Spleen (tissue), 11 donors: Measurements from ENCODE around the gene WDR4. TPM values are rescaled to one million over a fixed set of nuclear protein-coding genes. Genes with fewer than 3 reads are reported as not detected.
"Not testable (repeated sequence)": the region's sequence is repeated elsewhere in the genome, so short reads cannot be mapped to it uniquely, and the experiment has no call there.

Experiments used
- DNase-seq: peaks from one replicate; pipeline ENCODE4 v3.0.0-alpha.2; 2020
- H3K27ac ChIP-seq, 8 donors: fragments of 200-600 bp; sonication (generic) in 7 of 8; 1 replicate in 4 of 8; 2 replicates in 4 of 8; pipeline versions ENCODE4 v1.5.0 to v1.8.0; 2016 to 2021; ENCODE audit warnings: inconsistent platforms in 4 of 8, mild to moderate bottlenecking in 4 of 8, moderate library complexity in 1 of 8
- H3K27me3 ChIP-seq, 7 donors: fragments of 200-600 bp; sonication (generic) in 6 of 7; replicated peaks in 1 of 7; 1 replicate in 4 of 7; 2 replicates in 3 of 7; pipeline versions ENCODE4 v1.5.0 to v1.8.0; 2016 to 2021; ENCODE audit warnings: inconsistent platforms in 3 of 7, mild to moderate bottlenecking in 1 of 7
- H3K36me3 ChIP-seq, 6 donors: fragments of 200-600 bp; sonication (generic) in 5 of 6; 1 replicate in 4 of 6; 2 replicates in 2 of 6; pipeline versions ENCODE4 v1.5.0 to v1.8.0; 2016 to 2021; ENCODE audit warnings: inconsistent platforms in 2 of 6
- H3K4me1 ChIP-seq, 6 donors: fragments of 200-600 bp; sonication (generic) in 5 of 6; 1 replicate in 3 of 6; 2 replicates in 3 of 6; pipeline versions ENCODE4 v1.5.0 to v1.8.0; 2016 to 2021; ENCODE audit warnings: inconsistent platforms in 3 of 6
- H3K4me3 ChIP-seq, 8 donors: fragments of 200-600 bp; sonication (generic) in 7 of 8; 1 replicate in 4 of 8; 2 replicates in 4 of 8; pipeline versions ENCODE4 v1.5.0 to v1.8.0; 2016 to 2021; ENCODE audit warnings: inconsistent platforms in 4 of 8, mild to moderate bottlenecking in 4 of 8, moderate library complexity in 2 of 8
- H3K9me3 ChIP-seq, 8 donors: fragments of 200-600 bp; sonication (generic) in 7 of 8; 1 replicate in 4 of 8; 2 replicates in 4 of 8; pipeline versions ENCODE4 v1.5.0 to v1.8.0; 2016 to 2021; ENCODE audit warnings: inconsistent platforms in 4 of 8
- CTCF ChIP-seq, 11 experiments: fragments of 200-600 bp in 7 of 11; fragments of 450-650 bp in 4 of 11; sonication (generic) in 4 of 11; IDR thresholded peaks in 8 of 11; conservative IDR thresholded peaks in 3 of 11; 1 replicate in 7 of 11; 2 replicates in 4 of 11; pipeline versions ENCODE4 v1.4.0 to v1.8.0; 2016 to 2021; ENCODE audit warnings: antibody characterized with exemption in 11 of 11, inconsistent platforms in 4 of 11, mild to moderate bottlenecking in 1 of 11
- POLR2A ChIP-seq, 3 donors: fragments of 450-650 bp; IDR thresholded peaks; one replicate each; pipeline ENCODE4 v1.5.1; 2017; ENCODE audit warnings: antibody characterized with exemption in 3 of 3, mild to moderate bottlenecking in 1 of 3
- POLR2AphosphoS5 ChIP-seq, 3 donors: sonication (generic); formaldehyde crosslinking; IDR thresholded peaks; one replicate each; pipeline ENCODE4 v1.5.1; 2017; ENCODE audit warnings: antibody characterized with exemption in 3 of 3
- WGBS, 5 donors: extraction: QIAGEN DNeasy Blood & Tissue Kit in 3 of 5; methylation state at CpG; one replicate each; pipeline versions ENCODE4 v1.1.5 to v1.1.7; 2013 to 2018; 5-methylcytosine and 5-hydroxymethylcytosine counted together
- intact Hi-C: fragments of 100-400 bp; cut with DNase I; formaldehyde crosslinking; loops from one replicate; pipeline ENCODE4 v1.15.0; 2023; ENCODE audit warnings: low total_unique reads
- polyA plus RNA-seq, 3 donors: library from polyadenylated mRNA; stranded (reverse); fragments of 200-250 nt; gene quantifications; one replicate each; pipeline ENCODE4 v1.2.1, GENCODE V29; 2013
- total RNA-seq, 7 donors: library from RNA; depleted of rRNA in 3 of 7; stranded (reverse); fragments of >200 nt in 3 of 7; fragmentation: NEBNext Ultra II Directional in 4 of 7; extraction: Animal tissue kit (Norgen Biotek cat#: 25700) in 4 of 7; gene quantifications; one replicate each; pipeline versions ENCODE4 v1.1.0 to v1.2.1, GENCODE V29; 2016 to 2021
- donor health status: healthy with polysubstance abuse.
- donor health status: DM: no; HTN: no; CAD: no; lungs with moderate emphysema.
- donor health status: DM: no; HTN: no; CAD: no.
- donor health status: Bipolar disorder and iron deficiency.
- donor health status: healthy.
- donor health status: DM: no; HTN: no; CAD: no.
- donor health status: DM: yes; HTN: yes; CAD: no.

The WDR4 gene
- total and polyA plus RNA-seq, 10 donors, result 6.1 to 31.3 (median 18.5) TPM

- H3K4me1 ChIP-seq, result peaks cover 3 to 15% (median 10%) of the 10 kb centered on the region in 6 donors
- intact Hi-C loops, result no loop called here
- H3K27ac ChIP-seq, result no peak overlapping the region
- no peaks in the 10 kb centered on the region for H3K27me3 ChIP-seq
- H3K36me3 ChIP-seq, result no peaks in the 10 kb centered on the region
- WGBS, 5 donors, result 81 to 91% (median 90%) methylated on average over 4 of the region's 4 CpGs
- no peak for DNase-seq
- H3K4me3 ChIP-seq, result no peak overlapping the region
- no peaks in the 10 kb centered on the region for H3K9me3 ChIP-seq
- TF ChIP-seq CTCF (IDR thresholded peaks at IDR 0.05 in 8 of 11, conservative IDR thresholded peaks at IDR 0.05 in 3 of 11) (no peak), POLR2A (IDR thresholded peaks at IDR 0.05) (no peak), POLR2AphosphoS5 (IDR thresholded peaks at IDR 0.05) (no peak)
Measured at GRCh38 chr21:42921927-42922326, 42.6 kb upstream of the WDR4 start.

GRCh38 chr21:42918291-42918690 is 39.0 kb upstream of the WDR4 start:
- Histone ChIP-seq H3K9me3 (no peaks in the 10 kb centered on the region), H3K4me1 (peaks cover 0 to 11% (median 0%) of the 10 kb centered on the region in 6 donors), H3K27ac (no peak overlapping the region), H3K27me3 (no peaks in the 10 kb centered on the region), H3K4me3 (no peak overlapping the region), H3K36me3 (peaks cover 0 to 4% (median 0%) of the 10 kb centered on the region in 6 donors)
- TF ChIP-seq POLR2AphosphoS5 (IDR thresholded peaks at IDR 0.05) (no peak), POLR2A (IDR thresholded peaks at IDR 0.05) (no peak), CTCF (IDR thresholded peaks at IDR 0.05 in 8 of 11, conservative IDR thresholded peaks at IDR 0.05 in 3 of 11) (no peak)
- intact Hi-C loops, result no loop called here
- 92 to 99% (median 97%) methylated on average over 6 of the region's 6 CpGs for WGBS, 5 donors
- DNase-seq, result no peak

- no peak for DNase-seq
- 69 to 81% (median 78%) methylated on average over 7 of the region's 7 CpGs for WGBS, 5 donors
- no peaks in the 10 kb centered on the region for H3K9me3 ChIP-seq
- peaks cover 0 to 50% (median 37%) of the 10 kb centered on the region in 6 donors for H3K36me3 ChIP-seq
- peak overlapping the region in 5 of 8 donors; percentile 1 to 50 (median 35) for H3K27ac ChIP-seq
- intact Hi-C loops, result no loop called here
- no peak for TF ChIP-seq POLR2A (IDR thresholded peaks at IDR 0.05)
- TF ChIP-seq POLR2AphosphoS5 (IDR thresholded peaks at IDR 0.05), result peak; percentile 22 to 41 (median 39)
- H3K27me3 ChIP-seq, result no peaks in the 10 kb centered on the region
- H3K4me1 ChIP-seq, result peaks cover 0 to 15% (median 0%) of the 10 kb centered on the region in 6 donors
- H3K4me3 ChIP-seq, result no peak overlapping the region
Measured at GRCh38 chr21:42913476-42913875, 34.1 kb upstream of the WDR4 start.

GRCh38 chr21:42911920-42912319 is 32.6 kb upstream of the WDR4 start:
- H3K36me3 ChIP-seq, result peaks cover 0 to 65% (median 47%) of the 10 kb centered on the region in 6 donors
- DNase-seq, H3K27me3 ChIP-seq, intact Hi-C loops, H3K9me3 ChIP-seq, H3K27ac ChIP-seq, H3K4me3 ChIP-seq: not testable (repeated sequence)
- WGBS, 5 donors, result 89 to 98% (median 95%) methylated on average over 6 of the region's 6 CpGs
- H3K4me1 ChIP-seq, result peaks cover 0 to 15% (median 0%) of the 10 kb centered on the region in 6 donors

- H3K27me3 ChIP-seq, H3K27ac ChIP-seq, H3K9me3 ChIP-seq, intact Hi-C loops, H3K4me1 ChIP-seq, DNase-seq, H3K4me3 ChIP-seq: not testable (repeated sequence)
- peaks cover 0 to 98% (median 76%) of the 10 kb centered on the region in 6 donors for H3K36me3 ChIP-seq
- WGBS, 5 donors, result 92 to 97% (median 95%) methylated on average over 9 of the region's 9 CpGs
Measured at GRCh38 chr21:42908484-42908883, 29.1 kb upstream of the WDR4 start.

GRCh38 chr21:42906233-42906632 is 26.9 kb upstream of the WDR4 start:
- no peak overlapping the region for H3K4me3 ChIP-seq
- peaks cover 0 to 10% (median 0%) of the 10 kb centered on the region in 6 donors for H3K4me1 ChIP-seq
- 95 to 98% (median 97%) methylated on average over 16 of the region's 16 CpGs for WGBS, 5 donors
- intact Hi-C loops, result no loop called here
- DNase-seq, result no peak
- peaks cover 0 to 100% (median 70%) of the 10 kb centered on the region in 6 donors for H3K36me3 ChIP-seq
- H3K9me3 ChIP-seq, result no peaks in the 10 kb centered on the region
- H3K27ac ChIP-seq, result no peak overlapping the region
- H3K27me3 ChIP-seq, result no peaks in the 10 kb centered on the region
- TF ChIP-seq POLR2A (IDR thresholded peaks at IDR 0.05) (no peak), CTCF (IDR thresholded peaks at IDR 0.05 in 8 of 11, conservative IDR thresholded peaks at IDR 0.05 in 3 of 11) (no peak), POLR2AphosphoS5 (IDR thresholded peaks at IDR 0.05) (no peak)
